Measurements from ENCODE around the gene MCU.

GRCh38 chr10:72818076-72818475, 126.1 kb downstream of the MCU start:
- no peak for TF ChIP-seq CTCF (optimal IDR thresholded peaks at IDR 0.05 in 1 of 3, IDR thresholded peaks at IDR 0.05 in 1 of 3, conservative IDR thresholded peaks at IDR 0.05 in 1 of 3; ENCODE audit: extremely low read depth in 1 of 3, insufficient read depth in 2 of 3, low read length in 3 of 3)
- TF ChIP-seq EZH2 (IDR thresholded peaks at IDR 0.05; ENCODE audit: low read length): no peak

Measured in keratinocyte (primary cell).